ENCODE measurements around the gene DNM3. TPM values are rescaled to one million over a fixed set of nuclear protein-coding genes. Genes with fewer than 3 reads are reported as not detected.

Gene DNM3
- total and polyA plus RNA-seq, 2 donors (not counting 3 experiments of a cell fraction or from before 2014, with no cell fraction given): 1.4 to 2.5 TPM

DNA sequence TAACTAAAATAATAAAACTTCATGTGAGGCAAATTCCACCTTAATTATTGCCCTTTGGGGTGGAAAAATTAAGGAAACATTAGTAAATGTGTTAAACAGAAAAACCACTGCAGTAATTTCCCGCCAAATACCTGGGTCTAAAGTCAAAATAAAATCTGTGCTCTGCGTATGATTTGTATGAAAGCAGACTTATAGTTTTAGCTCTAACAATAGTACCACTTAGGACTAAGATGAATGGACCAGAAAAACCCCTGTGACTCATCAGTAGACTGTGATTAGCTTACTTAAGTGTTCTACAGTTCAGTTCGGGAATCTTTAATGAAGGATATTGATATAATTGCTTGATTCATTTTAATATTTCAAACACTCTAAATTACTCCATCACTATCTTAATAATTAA is 555.9 kb downstream of the DNM3 start:
- peak; percentile 63 for DNase-seq (ENCODE audit: low read depth, low spot score)
- ChIA-PET POLR2A (no interaction called here), CTCF (interaction anchor here (0.7 to 5.1 kb wide), 8 partner anchors 13 to 412 kb away, joined by 3 to 142 read pairs (median 4); no protein-coding TSS in a partner anchor)
- Histone ChIP-seq H2AFZ (ENCODE audit: low read depth, low read length) (no peak overlapping the region), H3K4me1 (ENCODE audit: control insufficient read depth, extremely low read depth, insufficient read depth, low read length) (peaks cover 23% of the 10 kb centered on the region), H3K4me2 (ENCODE audit: insufficient read depth, low read length) (no peak overlapping the region), H3K36me3 (ENCODE audit: control insufficient read depth in 2 of 2, extremely low read depth in 1 of 2, insufficient read depth in 2 of 2, low read length in 2 of 2) (no peaks in the 10 kb centered on the region), H3K27ac (ENCODE audit: insufficient read depth, low read depth, low read length) (no peak overlapping the region), H4K20me1 (replicated peaks; ENCODE audit: control insufficient read depth, extremely low read depth, insufficient read depth, low read length) (no peaks in the 10 kb centered on the region), H3K9ac (replicated peaks; ENCODE audit: extremely low read depth, insufficient read depth, low read length) (no peak overlapping the region), H3K9me3 (replicated peaks; ENCODE audit: control insufficient read depth, insufficient read depth, low read length) (no peaks in the 10 kb centered on the region), H3K4me3 (replicated peaks in 1 of 3; ENCODE audit: insufficient read depth in 1 of 3, low read depth in 1 of 3, low read length in 3 of 3) (no peak overlapping the region), H3K79me2 (ENCODE audit: control insufficient read depth, insufficient read depth, low read length) (no peaks in the 10 kb centered on the region), H3K9me1 (replicated peaks; ENCODE audit: control insufficient read depth, extremely low read depth, insufficient read depth, low read length) (no peaks in the 10 kb centered on the region), H3K27me3 (ENCODE audit: control insufficient read depth in 2 of 2, insufficient read depth in 2 of 2, low read length in 2 of 2) (no peaks in the 10 kb centered on the region)
- BruUV-seq (replicated peaks): no TSS peak
- no peak for FAIRE-seq
- TF ChIP-seq, protein P1, sequence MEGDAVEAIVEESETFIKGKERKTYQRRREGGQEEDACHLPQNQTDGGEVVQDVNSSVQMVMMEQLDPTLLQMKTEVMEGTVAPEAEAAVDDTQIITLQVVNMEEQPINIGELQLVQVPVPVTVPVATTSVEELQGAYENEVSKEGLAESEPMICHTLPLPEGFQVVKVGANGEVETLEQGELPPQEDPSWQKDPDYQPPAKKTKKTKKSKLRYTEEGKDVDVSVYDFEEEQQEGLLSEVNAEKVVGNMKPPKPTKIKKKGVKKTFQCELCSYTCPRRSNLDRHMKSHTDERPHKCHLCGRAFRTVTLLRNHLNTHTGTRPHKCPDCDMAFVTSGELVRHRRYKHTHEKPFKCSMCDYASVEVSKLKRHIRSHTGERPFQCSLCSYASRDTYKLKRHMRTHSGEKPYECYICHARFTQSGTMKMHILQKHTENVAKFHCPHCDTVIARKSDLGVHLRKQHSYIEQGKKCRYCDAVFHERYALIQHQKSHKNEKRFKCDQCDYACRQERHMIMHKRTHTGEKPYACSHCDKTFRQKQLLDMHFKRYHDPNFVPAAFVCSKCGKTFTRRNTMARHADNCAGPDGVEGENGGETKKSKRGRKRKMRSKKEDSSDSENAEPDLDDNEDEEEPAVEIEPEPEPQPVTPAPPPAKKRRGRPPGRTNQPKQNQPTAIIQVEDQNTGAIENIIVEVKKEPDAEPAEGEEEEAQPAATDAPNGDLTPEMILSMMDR (IDR thresholded peaks at IDR 0.05; ENCODE audit: extremely low read depth in 1 of 2, insufficient read depth in 1 of 2, low read depth in 1 of 2, low read length in 2 of 2): no peak
- TF ChIP-seq FOS (IDR thresholded peaks at IDR 0.05; ENCODE audit: borderline replicate concordance, insufficient read depth, low read length): peak; percentile 70
- TF ChIP-seq POLR2A (IDR thresholded peaks at IDR 0.05; ENCODE audit: low read depth, low read length): no peak
- TF ChIP-seq POLR2AphosphoS5 (IDR thresholded peaks at IDR 0.05; ENCODE audit: insufficient read depth, low read depth, low read length): no peak
- TF ChIP-seq EZH2 (IDR thresholded peaks at IDR 0.05; ENCODE audit: borderline replicate concordance, low read depth, low read length, severe bottlenecking): no peak
- TF ChIP-seq, protein P2, sequence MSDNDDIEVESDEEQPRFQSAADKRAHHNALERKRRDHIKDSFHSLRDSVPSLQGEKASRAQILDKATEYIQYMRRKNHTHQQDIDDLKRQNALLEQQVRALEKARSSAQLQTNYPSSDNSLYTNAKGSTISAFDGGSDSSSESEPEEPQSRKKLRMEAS (IDR thresholded peaks at IDR 0.05; ENCODE audit: insufficient read depth, insufficient read length): no peak
- no peak for TF ChIP-seq GATA2 (IDR thresholded peaks at IDR 0.05; ENCODE audit: insufficient read depth, insufficient read length, low read depth, low read length)
- TF ChIP-seq JUN (IDR thresholded peaks at IDR 0.05; ENCODE audit: borderline replicate concordance, insufficient read depth, insufficient read length, low read depth): peak; percentile 29
- intact Hi-C loops (cut with micrococcal nuclease): no loop called here
- dilution Hi-C loops (cut with MboI; ENCODE audit: extremely low pct_ligation_motif_present, low sequenced_read_pairs): no loop called here
